Ascending aorta (tissue), 2 donors: Measurements from ENCODE around the gene MARCHF3. TPM values are rescaled to one million over a fixed set of nuclear protein-coding genes. Genes with fewer than 3 reads are reported as not detected.

ENCODE experiments used
- DNase-seq, 2 donors: peaks; one replicate each; pipeline ENCODE4 v3.0.0-alpha.2; 2019; ENCODE audit warnings: low spot score in 2 of 2
- H3K27ac ChIP-seq, 2 donors: fragments of 200-600 bp; sonication (generic); one replicate each; pipeline ENCODE4 v1.5.1; 2016 to 2017; ENCODE audit warnings: mild to moderate bottlenecking in 1 of 2
- H3K27me3 ChIP-seq: fragments of 200-600 bp; sonication (generic); one replicate; pipeline ENCODE4 v1.5.1; 2017
- H3K36me3 ChIP-seq, 2 donors: fragments of 200-600 bp; sonication (generic); one replicate each; pipeline ENCODE4 v1.5.1; 2016
- H3K4me1 ChIP-seq, 2 donors: fragments of 200-600 bp; sonication (generic); one replicate each; pipeline ENCODE4 v1.5.1; 2016 to 2017; ENCODE audit warnings: mild to moderate bottlenecking in 1 of 2
- H3K4me3 ChIP-seq, 2 donors: fragments of 200-600 bp; sonication (generic); one replicate each; pipeline ENCODE4 v1.5.1; 2016 to 2017; ENCODE audit warnings: mild to moderate bottlenecking in 1 of 2
- H3K9me3 ChIP-seq, 2 donors: fragments of 200-600 bp; sonication (generic); one replicate each; pipeline ENCODE4 v1.5.1; 2016
- intact Hi-C: fragments of 100-400 bp; cut with DNase I; formaldehyde crosslinking; loops from one replicate; pipeline ENCODE4 v1.15.1; 2023
- total RNA-seq: library from RNA; depleted of rRNA; stranded (reverse); fragments of >200 nt; gene quantifications from one replicate; pipeline ENCODE4 v1.1.0, GENCODE V29; 2016
- TF ChIP-seq, protein P1 (sequence below), 3 experiments: fragments of 200-600 bp in 2 of 3; fragments of 450-650 bp in 1 of 3; sonication (generic) in 2 of 3; IDR thresholded peaks; one replicate each; pipeline ENCODE4 v1.5.1; 2016 to 2019; ENCODE audit warnings: antibody characterized with exemption in 3 of 3, mild to moderate bottlenecking in 1 of 3, moderate library complexity in 1 of 3

MARCHF3 gene
- total RNA-seq, 1 donor from 2014 or later, result 22.6 TPM

DNA sequence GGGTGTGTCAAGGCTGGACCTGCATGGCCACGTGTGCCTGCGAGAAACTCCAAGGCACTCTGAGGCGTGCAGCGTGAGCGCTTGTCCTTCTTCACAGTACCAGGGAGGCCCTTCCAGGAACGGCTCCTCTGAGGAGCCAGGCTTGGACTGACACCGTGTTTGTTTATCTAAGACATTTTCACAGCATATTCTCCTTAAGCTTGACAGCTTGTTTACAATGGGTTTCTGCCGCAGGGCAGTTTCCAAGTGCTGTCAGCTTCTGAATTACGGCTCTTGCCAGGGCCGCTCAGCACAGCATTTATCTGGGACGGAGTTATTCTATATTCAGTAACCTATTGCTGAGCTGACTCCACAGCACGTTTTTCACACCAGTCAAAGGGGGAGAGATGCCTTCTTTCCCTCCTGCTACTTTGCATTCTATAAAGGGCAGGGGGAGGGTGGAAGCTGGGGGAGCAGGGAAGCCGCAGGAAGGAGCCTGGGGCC lies 155.0 kb downstream of the MARCHF3 start:
- TF ChIP-seq, protein P1, sequence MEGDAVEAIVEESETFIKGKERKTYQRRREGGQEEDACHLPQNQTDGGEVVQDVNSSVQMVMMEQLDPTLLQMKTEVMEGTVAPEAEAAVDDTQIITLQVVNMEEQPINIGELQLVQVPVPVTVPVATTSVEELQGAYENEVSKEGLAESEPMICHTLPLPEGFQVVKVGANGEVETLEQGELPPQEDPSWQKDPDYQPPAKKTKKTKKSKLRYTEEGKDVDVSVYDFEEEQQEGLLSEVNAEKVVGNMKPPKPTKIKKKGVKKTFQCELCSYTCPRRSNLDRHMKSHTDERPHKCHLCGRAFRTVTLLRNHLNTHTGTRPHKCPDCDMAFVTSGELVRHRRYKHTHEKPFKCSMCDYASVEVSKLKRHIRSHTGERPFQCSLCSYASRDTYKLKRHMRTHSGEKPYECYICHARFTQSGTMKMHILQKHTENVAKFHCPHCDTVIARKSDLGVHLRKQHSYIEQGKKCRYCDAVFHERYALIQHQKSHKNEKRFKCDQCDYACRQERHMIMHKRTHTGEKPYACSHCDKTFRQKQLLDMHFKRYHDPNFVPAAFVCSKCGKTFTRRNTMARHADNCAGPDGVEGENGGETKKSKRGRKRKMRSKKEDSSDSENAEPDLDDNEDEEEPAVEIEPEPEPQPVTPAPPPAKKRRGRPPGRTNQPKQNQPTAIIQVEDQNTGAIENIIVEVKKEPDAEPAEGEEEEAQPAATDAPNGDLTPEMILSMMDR (IDR thresholded peaks at IDR 0.05), result no peak
- H3K4me1 ChIP-seq, result no peaks in the 10 kb centered on the region
- H3K9me3 ChIP-seq, result no peaks in the 10 kb centered on the region
- no peak overlapping the region for H3K27ac ChIP-seq
- DNase-seq, result no peak
- no peaks in the 10 kb centered on the region for H3K27me3 ChIP-seq
- no peak overlapping the region for H3K4me3 ChIP-seq
- intact Hi-C loops, result no loop called here
- H3K36me3 ChIP-seq, result no peaks in the 10 kb centered on the region

DNA sequence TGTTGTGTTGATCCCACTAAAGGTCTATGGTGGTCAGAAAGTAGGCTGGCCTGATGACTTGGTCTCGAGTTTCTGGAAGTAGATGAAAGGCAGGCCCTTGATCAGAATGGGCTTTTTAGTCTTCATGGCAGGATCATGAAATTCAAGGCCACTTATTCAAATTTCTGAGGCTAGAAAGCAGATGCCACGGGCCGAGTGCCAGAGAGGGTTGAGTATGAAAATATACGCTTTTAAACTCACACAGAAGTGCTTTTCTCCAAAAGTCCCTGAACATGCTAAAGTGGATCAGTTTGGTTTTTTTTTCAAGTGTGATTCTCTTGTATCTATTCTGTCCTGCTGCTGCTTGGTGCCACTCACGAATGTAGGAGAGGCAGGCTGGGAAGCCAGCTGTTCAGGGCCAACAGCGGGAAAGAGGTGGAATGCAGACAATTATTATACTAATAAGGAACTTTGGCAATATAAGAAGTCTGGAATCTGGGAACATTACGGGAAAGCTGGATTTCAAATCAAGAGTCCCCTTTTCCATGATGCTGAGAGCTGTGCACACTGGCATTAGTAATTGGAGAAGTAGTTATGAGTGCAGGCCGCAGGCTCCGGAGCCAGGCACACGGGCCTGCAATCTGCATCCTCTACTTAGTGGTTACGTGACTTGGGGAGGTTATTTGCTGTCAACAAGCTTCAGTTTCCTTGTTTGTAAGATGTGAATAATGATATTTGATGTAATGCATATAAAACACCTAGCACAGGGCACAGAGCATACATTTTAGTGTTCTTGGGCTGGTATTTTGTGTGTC lies 157.6 kb downstream of the MARCHF3 start:
- H3K27me3 ChIP-seq, result no peaks in the 10 kb centered on the region
- TF ChIP-seq, protein P1 (IDR thresholded peaks at IDR 0.05), result no peak

GRCh38 chr5:126871441-126871840 lies 158.9 kb downstream of the MARCHF3 start:
- no peaks in the 10 kb centered on the region for H3K4me1 ChIP-seq
- no peaks in the 10 kb centered on the region for H3K27me3 ChIP-seq
- H3K4me3 ChIP-seq, result no peak overlapping the region
- H3K27ac ChIP-seq, result no peak overlapping the region
- no peaks in the 10 kb centered on the region for H3K9me3 ChIP-seq
- DNase-seq, result no peak
- H3K36me3 ChIP-seq, result no peaks in the 10 kb centered on the region
- TF ChIP-seq, protein P1 (IDR thresholded peaks at IDR 0.05), result no peak
- intact Hi-C loops, result no loop called here

More for the DNA sequence above, 157.6 kb downstream of the MARCHF3 start:
- DNase-seq, result no peak
- H3K9me3 ChIP-seq, result no peaks in the 10 kb centered on the region
- no peaks in the 10 kb centered on the region for H3K36me3 ChIP-seq
- H3K4me3 ChIP-seq, result no peak overlapping the region
- intact Hi-C loops, result no loop called here
- H3K4me1 ChIP-seq, result no peaks in the 10 kb centered on the region
- no peak overlapping the region for H3K27ac ChIP-seq

GRCh38 chr5:126869005-126869451 lies 161.3 kb downstream of the MARCHF3 start:
- H3K4me3 ChIP-seq, result no peak overlapping the region
- intact Hi-C loops, result no loop called here
- no peaks in the 10 kb centered on the region for H3K4me1 ChIP-seq
- DNase-seq, result no peak
- no peaks in the 10 kb centered on the region for H3K9me3 ChIP-seq
- TF ChIP-seq, protein P1 (IDR thresholded peaks at IDR 0.05), result no peak
- H3K27me3 ChIP-seq, result no peaks in the 10 kb centered on the region
- H3K27ac ChIP-seq, result no peak overlapping the region
- no peaks in the 10 kb centered on the region for H3K36me3 ChIP-seq

DNA sequence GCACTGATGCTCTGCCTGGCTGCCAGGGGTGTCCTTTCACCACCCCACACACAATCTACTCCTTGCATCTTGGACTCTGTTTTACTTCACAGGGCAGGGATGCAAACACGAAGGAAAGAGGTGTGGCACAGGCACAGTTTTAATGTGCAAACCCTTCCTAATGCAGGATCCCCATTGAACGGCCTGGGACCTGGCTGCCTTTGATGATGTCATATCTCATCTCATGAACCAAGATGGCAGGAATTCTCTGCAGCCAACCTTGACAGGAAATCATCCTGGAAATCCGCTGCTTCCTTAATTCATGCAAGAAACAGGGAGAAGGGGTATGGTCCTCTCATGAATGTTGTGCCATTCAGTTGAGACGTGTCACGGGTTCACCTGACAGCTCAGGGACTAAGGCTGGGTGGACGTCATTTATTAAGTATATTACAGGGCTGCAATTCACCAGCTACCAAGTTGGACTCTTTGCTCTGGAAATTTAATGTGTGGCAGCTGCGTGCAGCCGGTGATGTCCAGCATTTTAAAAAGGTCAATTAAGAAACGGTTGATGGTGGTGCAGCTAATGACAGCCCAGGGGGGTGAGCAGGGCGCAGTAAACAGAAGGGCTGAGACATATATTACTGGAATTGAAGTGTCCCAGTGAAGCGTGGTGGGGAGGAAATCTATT lies 161.9 kb downstream of the MARCHF3 start:
- Histone ChIP-seq H3K27ac (no peak overlapping the region), H3K27me3 (no peaks in the 10 kb centered on the region), H3K36me3 (no peaks in the 10 kb centered on the region), H3K4me1 (no peaks in the 10 kb centered on the region), H3K4me3 (no peak overlapping the region), H3K9me3 (no peaks in the 10 kb centered on the region)
- no peak for DNase-seq
- intact Hi-C loops, result no loop called here
- TF ChIP-seq, protein P1 (IDR thresholded peaks at IDR 0.05), result no peak
